ENCODE results near the gene DAB2IP.
"Not testable (repeated sequence)": the region's sequence is repeated elsewhere in the genome, so short reads cannot be mapped to it uniquely, and the experiment has no call there.

DAB2IP gene

GRCh38 chr9:121727295-121728020 lies 76.0 kb downstream of the DAB2IP start:
- no peak for DNase-seq (ENCODE audit: low read depth)

- DNase-seq (ENCODE audit: low read depth) = no peak
Observed at GRCh38 chr9:121728916-121729315, 77.5 kb downstream of the DAB2IP start.

DNA sequence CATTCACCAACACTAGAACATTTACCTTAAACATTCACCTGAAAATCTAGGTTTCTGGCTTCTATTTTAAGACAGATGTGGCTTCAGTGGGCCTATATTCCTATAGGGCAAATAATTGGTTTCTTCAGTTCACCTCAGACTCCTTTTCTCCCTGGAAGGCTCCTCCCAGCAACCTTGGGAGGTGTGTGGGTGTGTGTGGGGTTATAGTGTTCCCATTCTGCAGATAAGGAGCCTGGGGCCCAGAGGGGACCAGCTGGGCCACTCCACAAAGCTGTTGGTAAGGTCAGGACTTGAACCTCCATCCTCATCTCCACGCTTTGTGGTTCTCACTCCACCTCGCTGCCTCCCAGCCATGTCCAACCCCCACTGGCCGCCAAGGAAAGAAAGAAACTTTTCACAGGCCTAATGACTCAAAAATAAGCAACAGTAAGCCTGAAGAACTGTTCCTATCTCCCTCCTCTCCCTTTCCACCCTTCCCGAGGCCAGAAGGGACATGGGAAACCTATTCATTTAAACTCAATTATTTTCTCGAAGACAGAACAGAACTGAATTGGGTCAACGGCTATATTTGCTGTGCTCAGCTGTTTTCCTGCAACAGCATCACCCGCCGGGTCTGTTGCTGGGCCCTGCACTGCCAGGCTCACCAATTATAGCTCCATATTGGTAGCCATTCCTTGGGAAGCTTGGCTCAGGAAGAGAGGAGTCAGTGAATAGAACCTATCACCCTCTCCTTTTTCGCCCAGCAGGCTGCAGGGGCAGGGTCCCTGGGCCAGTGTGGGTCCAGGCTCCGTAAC lies 78.5 kb downstream of the DAB2IP start:
- DNase-seq (ENCODE audit: low read depth) = no peak

DNA sequence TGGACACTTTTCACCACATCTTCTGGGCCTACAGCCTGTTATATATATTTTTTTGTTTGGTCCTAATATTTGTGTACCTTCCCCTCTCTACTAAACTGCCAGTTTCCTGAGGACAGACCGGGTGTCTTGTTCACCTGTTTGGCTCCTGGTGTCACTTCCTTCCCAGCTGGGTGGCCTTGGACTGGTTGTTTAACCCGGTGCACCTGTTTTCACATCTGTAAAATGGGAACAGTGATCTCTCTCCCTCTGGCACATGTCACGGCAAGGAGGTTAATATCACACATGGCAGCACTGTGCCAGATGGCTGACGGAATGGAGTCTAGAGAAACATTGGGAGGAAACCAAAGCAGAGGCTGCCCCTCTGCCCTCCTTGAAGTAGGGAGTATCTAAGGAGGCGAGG lies 79.7 kb downstream of the DAB2IP start:
- DNase-seq (ENCODE audit: low read depth) = no peak

GRCh38 chr9:121731919-121732318 lies 80.5 kb downstream of the DAB2IP start:
- DNase-seq (ENCODE audit: low read depth) = no peak

- DNase-seq (ENCODE audit: low read depth) = no peak
Observed at GRCh38 chr9:121732389-121732788, 81.0 kb downstream of the DAB2IP start.

- DNase-seq (ENCODE audit: low read depth) = no peak
Observed at GRCh38 chr9:121732886-121733285, 81.5 kb downstream of the DAB2IP start.

- no peak for DNase-seq (ENCODE audit: low read depth)
Observed at GRCh38 chr9:121734465-121734864, 83.0 kb downstream of the DAB2IP start.

GRCh38 chr9:121735065-121735792 lies 83.8 kb downstream of the DAB2IP start:
- DNase-seq (ENCODE audit: low read depth) = peak; percentile 60

DNA sequence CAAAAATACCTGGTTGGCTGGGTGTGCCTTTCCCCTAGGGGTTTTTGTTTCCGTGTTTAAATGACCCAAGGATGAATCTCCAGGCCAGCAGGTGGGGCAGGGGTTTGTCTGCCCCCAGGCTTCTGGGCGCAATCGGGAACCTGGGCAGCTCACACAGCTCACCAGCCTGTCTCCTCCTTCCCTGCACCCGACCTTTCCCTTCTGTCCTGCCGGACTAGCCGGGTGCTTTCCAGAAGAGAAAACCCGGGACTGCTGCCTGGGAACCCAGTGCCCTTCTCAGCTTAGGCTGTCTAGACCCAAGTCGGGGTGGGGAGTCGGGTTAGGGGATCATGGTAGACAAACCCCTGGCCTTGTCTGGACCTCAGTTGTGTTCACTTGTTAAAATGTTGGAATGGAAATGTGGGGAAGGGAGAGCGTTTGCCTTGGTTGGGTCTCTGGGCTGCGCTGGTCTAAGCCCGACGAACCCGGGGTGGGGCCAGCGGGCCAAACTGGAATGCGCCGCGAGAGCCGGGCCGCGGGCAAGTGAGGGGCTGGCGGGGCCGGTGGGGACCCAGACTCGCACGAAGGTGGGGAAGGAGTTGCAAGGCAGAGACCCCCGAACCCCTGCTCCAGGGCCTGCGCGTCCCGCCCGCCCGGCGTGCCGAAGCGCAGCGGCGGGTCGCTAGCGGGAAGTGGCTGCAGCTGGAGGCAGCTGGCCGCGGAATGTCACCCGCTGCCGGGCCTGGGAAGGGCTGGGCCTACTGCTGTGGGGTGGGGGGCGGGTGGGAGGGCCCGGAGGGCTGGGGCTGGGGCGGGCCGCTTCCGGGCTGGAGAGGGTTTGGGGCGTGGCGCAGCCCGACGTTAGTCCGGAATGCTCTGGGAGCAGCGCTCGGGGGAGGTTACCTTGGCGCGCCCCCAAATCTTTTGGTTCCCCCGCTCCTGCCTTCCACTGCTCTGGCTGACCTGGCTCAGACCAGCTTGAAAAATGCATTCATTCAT lies 84.6 kb downstream of the DAB2IP start:
- DNase-seq (ENCODE audit: low read depth) = no peak

GRCh38 chr9:121736934-121737462 lies 85.6 kb downstream of the DAB2IP start:
- no peak for DNase-seq (ENCODE audit: low read depth)

GRCh38 chr9:121737481-121737931 lies 86.1 kb downstream of the DAB2IP start:
- no peak for DNase-seq (ENCODE audit: low read depth)

- no peak for DNase-seq (ENCODE audit: low read depth)
Observed at GRCh38 chr9:121738411-121738810, 87.0 kb downstream of the DAB2IP start.

- DNase-seq (ENCODE audit: low read depth) = no peak
Observed at GRCh38 chr9:121738968-121739367, 87.5 kb downstream of the DAB2IP start.

GRCh38 chr9:121739971-121740370 lies 88.5 kb downstream of the DAB2IP start:
- DNase-seq (ENCODE audit: low read depth) = no peak

- no peak for DNase-seq (ENCODE audit: low read depth)
Observed at GRCh38 chr9:121741228-121741918, 89.9 kb downstream of the DAB2IP start.

DNA sequence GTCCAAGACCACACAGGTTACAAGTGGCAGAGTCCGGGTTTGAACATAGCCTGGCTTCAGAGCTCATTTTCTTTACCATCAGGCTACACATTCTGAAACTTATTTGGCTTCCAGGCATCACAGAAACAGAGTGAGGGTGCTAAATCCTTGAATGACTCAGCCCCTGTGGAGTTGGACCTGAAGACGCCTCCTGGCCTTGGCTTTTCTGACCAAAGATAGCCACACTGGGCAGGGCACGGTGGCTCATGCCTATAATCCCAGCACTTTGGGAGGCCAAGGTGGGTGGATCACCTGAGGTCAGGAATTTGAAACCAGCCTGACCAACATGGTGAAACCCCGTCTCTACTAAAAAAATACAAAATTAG lies 90.5 kb downstream of the DAB2IP start:
- not testable (repeated sequence) for DNase-seq (ENCODE audit: low read depth)

GRCh38 chr9:121742923-121743322 lies 91.5 kb downstream of the DAB2IP start:
- no peak for DNase-seq (ENCODE audit: low read depth)

GRCh38 chr9:121743441-121744001 lies 92.1 kb downstream of the DAB2IP start:
- DNase-seq (ENCODE audit: low read depth) = peak; percentile 58

DNA sequence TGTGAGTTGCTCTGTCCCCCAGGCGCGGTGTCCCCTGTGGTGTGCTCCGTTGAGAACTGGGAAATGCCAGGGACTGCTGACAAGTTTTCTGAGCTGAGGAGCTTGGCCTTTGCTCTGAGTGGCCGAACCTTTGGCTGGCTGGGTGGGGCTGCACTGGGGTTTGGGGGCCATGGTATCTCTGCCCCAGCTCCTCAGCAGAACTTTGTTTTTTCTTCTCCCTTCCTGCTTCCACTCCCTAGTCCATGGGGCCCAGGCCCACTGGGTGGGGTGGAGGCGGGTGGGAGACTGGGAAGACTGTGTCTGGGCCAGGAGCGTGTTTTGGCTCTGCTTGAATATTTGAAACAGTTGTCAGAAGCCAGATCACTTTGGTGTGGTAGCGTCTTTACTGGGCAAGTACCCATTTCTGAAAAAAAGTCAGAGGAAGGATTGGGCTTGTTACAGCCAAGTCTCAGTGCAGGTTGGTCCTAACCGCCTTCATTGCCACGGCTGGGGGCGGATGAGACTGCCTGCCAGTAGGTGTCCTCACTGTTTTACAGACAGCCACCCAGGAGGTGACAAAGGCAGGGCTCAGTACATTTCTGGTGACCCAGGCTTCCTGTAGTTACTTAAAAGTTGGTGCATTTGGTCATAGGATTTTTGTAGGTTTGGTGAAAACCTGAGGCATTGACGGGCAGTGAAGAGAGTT lies 92.7 kb downstream of the DAB2IP start:
- DNase-seq (ENCODE audit: low read depth) = no peak
